NCI-H1694 (cell line): ENCODE data around the gene TCEA3.

ENCODE experiments used
- DNase-seq: peaks from one replicate; lab custom pipeline; 2025; lab: John Stamatoyannopoulos, UW

TCEA3 gene

DNA sequence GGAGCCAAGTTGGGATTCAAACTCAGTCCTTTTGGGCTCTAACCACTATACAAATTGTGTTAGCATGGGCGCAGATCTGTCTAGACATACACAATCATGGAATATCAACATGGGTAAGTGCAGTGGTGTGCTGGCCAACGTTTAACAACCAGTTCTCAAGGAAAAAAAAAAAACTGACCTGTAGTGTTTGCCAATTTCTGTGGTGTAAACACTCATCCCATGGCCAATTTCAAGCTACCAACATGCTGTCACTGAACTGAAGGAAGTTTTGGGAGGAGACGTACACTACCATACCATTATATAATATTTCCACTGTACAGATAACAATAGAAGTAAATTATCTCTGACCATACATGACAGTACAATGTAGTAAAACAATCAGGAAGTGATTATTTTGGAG lies 3.2 kb downstream of the TCEA3 start:
- DNase-seq, result no peak

DNA sequence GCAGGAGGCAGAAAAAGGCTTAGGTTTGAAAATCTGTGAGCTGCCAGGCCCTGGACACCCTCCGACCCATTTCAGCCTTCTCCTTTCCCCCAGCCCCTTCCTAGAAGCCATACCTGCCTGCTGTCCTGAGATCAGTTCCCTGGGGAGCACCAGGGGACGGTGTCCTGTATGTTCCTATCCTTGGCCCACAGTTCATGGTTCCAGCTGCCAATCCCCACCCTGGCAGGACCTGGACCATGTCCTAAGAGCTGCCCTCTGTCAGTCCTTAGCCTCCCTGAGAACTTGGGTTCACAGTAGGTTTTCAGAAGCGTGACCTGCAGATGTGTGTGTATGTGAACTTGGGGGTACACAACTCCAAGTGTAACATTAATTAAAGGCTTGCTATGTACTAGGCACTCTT lies 3.8 kb downstream of the TCEA3 start:
- DNase-seq, result no peak

DNA sequence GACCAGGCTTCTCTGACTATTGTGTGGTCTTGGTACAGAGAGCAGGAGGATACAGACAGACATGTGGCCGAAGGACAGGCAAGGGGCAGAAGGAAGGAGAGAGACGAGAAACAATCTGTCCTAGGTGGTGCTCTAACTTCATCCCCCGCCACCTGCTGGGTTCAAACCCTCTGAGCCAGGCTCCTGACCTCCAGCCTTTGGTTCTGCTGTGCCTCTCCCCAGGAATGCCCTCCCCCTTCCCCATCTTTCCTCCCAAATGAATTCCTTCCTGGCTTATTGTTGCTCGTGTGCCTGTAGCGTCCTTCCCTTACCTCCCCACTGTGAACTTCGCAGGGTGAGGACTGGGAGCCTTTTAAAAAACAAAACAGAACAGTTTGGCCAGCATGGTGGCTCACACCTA lies 5.4 kb downstream of the TCEA3 start:
- no peak for DNase-seq

DNA sequence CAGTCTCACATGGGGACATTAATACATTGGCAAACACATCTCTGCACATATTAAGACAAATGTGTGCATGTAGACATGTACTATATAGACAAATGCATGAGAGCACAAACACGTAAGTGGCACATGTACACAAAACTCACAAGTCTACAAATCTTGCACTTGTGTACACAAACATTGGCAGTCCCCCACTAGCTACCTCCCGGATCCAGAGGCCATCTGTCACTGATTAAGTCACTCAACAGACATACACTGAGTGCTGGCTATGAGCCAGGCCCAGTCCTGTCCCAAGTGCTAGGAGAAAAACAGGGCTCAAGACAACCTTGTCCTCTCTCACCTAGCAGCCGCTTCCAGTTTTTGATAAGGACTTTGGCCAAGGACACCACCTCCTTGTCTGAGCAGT lies 7.0 kb downstream of the TCEA3 start:
- DNase-seq, result peak; percentile 92

DNA sequence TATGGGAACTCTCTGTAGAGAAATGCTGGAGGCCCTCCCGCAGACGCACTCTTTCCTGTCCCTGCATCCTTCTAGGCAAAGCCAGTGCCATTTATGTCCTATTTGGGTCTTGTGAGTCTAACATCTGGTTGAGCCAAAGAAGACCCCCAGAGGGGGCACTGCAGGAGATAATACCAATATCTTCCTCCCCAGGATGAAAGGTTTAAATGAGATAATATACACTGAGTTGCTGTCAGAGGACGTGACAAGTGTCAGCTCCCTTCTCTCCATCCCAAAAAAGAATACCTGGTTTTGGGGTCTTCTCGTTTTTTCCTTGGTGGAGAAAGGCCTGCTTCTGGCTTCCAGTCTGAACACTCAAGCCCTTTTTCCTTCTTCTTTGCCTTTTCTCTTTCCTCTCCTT lies 7.6 kb downstream of the TCEA3 start:
- no peak for DNase-seq

DNA sequence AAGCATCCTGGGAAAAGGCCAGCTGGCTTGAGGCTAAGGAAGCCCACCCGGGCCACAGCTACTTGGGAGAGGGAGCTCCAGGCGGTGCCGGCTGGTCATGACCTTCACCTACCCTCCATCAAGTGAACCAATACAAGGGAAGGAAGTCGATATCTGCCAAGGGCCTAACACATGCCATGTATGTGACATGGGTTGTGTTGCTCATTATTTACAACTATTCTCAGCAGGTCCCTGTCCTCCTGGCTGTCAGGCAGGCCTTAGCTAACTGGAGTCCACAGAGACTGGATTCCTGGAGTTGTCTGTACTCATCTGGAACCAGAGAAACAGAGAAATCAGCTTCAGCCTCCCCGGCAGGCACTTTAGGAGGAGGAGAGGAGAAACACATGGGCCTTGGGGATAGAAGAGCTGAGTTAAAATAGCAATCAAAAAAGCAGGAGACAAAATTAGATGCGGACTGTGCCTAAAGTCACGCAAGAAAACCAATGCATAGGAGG lies 15.7 kb downstream of the TCEA3 start:
- no peak for DNase-seq

DNA sequence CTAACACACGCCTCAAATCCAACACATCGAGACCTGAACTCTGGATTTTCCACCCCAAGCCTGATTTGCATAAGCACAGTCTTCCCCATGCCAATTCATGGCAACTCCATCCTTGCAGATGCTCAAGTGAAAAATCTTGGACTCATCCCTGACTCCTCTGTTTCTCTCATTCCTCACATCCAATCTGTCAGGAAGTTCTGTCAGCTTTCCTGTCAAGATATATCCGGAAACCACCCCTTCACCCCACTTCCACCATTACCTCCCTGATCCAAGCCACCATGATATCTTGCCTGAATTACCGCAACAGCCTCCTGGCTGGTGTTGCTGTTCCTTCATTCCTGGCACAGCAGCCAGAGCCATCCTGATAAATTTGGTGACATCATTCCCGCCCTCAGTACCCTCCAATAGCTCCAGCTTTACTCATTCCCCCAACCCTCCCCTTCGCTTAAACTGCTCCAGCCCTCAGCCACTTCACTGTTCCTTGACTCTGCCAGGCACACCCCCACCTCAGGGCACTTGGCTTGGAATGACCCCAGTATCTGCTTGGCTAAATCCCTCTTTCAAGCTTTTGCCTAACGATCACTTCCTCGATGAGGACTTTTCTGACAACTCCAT lies 17.4 kb downstream of the TCEA3 start:
- no peak for DNase-seq

DNA sequence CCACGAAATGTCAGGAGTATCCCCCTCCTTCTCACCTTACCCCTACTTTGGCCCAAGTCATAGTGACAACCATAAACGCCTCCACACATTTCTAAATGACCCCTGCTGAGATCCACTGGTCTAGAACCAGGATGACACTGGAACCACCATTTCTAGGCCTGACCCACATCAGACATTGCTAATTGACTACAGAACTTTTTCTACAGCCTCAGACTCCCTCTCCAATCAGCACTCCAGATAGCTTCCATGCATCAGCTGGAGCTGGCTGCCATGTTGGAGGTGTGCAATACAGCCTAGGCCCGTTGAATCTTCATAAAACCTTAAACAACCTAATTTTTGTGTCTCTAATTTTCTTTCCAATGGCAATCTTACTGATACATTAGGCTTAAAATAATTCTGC lies 18.6 kb downstream of the TCEA3 start:
- no peak for DNase-seq

DNA sequence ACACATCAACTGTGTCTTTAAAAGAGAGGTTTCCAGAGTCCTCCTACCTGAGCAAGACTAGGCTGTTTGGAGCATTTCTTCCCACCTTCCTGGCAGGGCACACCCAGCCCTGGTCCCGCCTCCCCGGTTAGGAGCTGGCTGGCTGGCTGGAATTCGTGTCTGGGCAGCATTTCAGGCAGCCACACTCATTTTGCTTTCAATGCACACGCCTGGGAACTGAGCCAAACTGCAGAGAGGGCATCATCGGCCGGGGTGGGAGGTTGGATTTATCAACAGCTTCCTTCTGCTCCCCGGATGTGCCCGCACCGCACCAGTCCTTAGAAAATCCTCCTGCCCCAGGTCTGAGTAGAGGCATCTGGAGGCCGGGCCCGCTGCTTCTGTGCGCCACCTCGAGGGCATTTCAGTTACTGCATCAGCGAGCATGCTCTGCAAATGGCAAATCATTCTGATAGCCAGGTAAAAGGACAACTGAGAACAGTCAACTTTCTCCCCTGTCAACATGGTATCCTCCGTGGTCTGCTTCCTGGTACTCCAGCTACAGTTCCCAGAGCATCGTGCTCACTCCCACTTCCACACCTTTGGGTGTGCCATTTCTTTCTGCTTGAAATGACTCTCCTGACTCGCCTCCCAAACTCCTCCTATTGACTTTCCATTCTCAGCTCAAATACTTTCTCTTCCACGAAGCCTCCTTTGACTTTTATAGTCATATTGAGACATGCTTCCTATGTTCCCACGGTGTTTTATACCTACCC lies 20.6 kb downstream of the TCEA3 start:
- DNase-seq, result peak; percentile 94

DNA sequence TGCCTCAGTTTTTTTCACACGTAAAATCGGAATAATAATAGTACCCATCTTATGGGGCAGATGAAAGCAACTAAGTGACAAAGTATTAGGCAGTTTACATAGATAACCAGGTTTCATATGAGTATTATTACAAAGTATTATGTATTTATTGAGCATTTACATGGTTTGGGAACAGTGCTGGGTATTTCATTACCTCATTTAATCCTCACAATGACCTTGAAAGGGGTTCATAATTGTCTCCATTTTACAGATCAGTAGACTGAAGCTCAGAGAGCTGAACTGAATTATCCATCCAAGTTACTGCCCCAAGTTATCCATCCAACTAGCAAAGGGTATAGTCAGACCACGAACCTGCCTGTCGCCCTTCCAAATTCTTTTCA lies 21.2 kb downstream of the TCEA3 start:
- no peak for DNase-seq

DNA sequence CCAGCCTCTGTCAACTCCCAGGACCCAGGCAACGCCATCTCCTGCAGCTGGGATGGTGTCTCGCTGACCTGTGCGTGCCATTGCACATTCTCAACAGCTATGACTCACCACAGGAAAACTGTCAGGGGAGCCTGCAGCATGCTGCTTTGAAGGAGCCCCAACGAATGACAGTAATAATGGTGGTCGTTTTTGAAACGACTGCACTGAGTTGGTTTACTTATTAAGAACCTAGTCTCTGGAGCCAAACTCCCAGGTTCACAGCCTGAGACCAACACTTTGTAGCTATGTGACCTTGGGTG lies 21.6 kb downstream of the TCEA3 start:
- no peak for DNase-seq

DNA sequence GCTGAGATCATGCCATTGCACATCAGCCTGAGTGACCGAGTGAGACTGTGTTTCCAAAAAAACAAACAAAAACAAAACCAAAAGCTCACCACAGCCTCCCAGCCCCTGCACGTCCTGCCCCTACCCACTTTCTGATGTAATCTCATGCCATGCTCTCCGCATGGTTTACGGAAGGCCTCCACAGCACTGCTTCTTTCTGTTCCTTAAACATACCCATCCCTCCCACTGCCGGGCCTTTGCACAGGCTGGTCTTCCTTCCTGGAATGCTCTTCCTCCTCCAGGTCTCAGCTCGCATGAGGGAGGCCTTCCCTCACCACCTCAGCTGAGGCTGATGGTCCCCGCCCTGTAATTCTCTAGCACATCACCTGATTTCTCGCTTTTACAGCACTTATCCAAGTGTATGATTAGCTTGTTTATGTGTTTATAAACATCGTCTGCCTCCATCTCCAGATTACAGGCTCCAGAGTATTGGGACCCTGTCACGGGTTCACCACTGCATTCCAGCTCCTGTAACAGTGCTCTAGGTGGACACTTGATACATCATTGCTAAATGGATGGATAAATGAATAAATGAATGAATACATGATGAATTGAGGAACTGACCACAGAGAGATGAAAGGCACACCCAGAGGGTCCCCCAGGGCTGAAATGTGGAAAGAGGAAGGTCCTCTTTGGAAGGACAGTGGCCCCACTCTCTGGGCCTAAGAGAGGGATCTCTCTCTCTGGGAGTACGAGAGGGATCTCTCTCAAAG lies 22.1 kb downstream of the TCEA3 start:
- no peak for DNase-seq

DNA sequence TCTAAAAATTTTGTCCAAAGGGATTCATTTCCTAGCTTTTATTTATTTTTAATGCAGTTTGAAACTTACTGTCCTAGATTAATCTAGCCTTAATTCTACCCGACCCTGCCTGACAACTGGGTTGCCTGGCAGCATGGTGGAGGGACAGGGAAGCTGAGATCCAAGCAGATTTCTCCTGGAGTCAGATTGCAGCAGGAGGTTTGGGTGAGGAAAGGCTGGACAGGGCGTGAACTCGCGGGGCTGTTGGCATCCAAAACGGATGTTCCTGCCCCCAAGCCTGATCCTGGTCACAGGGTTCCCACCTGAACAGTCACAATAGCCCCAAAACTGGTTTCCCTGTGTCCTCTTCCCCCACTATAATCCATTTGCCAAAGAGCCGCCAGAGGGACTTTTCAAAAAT lies 23.2 kb downstream of the TCEA3 start:
- no peak for DNase-seq

DNA sequence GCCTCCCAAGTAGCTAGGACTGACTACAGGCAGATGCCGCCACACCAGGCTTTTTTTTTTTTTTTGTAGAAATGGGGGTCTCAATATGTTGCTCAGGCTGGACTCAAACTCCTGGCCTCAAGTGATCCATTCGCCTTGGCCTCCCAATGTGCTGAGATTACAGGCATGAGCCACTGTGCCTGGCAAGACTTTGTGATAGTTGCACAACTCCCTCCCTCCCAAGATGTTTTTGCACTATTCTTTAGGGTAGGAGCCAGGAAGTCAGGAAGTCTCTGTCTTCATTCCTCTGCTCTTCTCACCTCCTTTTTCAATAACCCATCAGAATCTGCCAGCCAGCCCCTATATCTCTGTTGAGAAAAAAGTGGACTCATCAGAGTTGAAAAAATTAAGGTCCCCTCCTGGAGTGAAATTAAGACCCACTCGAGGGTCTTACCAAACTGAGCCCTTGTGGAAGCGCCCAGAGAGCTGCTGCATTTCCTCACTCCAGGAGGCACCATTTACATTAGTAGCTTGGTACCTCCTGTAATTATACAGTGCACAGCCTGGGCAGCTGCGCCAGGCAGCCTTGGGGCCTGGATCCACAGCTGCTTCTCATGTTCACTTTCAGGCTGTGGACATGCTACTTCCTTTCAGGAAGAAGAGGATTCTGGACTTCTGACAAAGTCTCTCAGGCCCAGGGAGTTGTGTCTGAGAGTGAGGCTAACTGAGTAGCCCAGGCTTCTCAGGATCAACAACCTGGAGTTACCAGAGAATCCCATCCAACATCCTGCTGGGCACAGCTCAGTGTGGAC lies 24.0 kb downstream of the TCEA3 start:
- DNase-seq, result no peak

DNA sequence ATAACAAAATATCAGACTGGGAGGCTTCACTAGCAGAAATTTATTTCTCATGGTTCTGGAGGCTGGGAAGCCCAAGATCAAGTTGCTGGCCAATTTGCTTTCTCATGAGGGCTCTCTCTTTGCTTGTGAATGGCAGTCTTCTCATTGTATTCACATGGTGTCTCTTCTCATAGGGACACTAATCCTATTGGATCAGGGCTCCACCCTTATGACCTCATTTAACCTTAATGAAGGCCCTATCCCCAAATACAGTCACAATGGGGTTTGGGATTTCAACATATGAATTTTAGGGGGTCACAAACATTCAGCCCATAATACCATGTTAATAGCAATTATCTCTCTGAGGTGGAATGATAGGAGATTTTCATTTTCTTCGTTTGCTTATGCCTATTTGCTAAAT lies 25.3 kb downstream of the TCEA3 start:
- no peak for DNase-seq

DNA sequence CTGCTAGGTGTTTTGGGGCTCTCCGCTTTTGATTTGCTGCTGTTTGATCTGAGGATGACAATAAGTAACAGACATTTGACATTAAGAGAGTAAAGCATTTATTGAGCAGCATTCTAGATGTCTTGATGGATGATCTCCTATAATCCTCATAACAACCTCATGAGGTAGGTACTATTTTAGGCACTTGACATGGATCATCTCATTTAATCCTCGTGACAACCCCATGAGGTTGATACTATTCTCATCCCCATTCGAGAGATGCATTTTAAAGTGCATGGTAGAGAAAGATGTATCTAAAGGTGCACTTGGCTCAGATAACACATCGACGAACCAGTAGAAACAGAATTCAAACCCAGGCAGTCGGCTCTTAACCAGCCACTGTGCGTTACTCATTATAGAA lies 26.6 kb downstream of the TCEA3 start:
- DNase-seq, result no peak

DNA sequence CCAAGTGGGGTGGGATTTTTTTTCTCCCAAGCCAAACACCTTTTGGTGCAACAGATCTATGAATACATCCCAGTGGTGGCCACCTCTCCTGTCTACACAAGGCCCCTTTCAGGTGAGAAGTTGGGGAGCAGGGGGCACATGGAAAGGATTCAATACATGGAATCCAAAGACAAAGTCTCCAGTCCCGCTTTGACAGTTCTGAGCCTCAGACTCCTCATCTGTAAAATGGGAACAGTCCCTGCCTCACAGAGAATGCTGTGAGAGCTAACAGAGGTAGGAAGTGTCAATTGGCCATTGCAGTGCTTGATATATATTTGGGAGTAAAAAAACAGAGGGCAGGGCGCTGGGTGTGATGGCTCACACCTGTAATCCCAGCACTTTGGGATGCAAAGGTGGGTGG lies 28.2 kb downstream of the TCEA3 start:
- DNase-seq, result no peak

DNA sequence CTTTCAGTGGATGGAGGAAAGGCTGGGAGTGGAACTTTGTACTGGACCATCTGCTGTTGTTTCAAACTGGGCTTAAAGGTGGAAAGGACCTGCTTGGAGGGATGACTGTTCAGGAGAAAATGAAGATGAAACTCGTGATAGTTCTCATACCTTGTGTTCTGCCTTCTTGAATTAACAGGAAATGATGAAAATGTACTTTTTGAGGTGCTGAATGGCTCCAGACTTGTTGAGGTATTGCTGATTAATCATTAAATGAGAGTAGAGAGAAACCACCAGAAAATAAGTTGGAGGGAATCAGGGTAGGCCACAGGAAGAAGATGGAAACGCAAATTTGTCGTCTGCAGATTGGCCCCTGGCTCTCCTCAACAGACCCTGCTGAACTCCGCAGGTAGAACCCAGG lies 28.7 kb downstream of the TCEA3 start:
- DNase-seq, result no peak

DNA sequence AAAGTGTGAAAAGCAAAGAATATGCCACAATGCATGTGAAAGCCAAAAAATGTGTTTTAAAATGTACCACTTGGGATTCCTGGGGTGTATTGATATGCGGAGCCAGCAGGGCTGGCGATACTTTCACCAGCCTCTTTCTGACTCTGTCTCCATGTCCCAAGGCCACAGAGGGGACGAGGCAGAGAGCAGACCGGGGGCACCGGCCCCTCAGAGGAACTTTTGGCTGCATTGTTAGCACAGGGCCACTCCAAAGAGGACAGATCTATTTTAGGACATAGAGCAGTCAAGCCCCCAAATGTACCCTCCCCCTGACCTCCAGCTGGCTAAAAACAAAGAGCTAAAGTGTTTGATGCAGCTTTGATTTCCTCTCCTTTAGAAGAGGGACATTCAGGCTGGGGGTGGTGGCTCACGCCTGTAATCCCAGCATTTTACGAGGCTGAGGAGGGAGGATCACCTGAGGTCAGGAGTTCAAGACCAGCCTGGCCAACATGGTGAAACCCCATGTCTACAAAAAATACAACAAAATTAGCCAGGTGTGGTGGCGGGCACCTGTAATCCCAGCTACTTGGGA lies 29.3 kb downstream of the TCEA3 start:
- no peak for DNase-seq

DNA sequence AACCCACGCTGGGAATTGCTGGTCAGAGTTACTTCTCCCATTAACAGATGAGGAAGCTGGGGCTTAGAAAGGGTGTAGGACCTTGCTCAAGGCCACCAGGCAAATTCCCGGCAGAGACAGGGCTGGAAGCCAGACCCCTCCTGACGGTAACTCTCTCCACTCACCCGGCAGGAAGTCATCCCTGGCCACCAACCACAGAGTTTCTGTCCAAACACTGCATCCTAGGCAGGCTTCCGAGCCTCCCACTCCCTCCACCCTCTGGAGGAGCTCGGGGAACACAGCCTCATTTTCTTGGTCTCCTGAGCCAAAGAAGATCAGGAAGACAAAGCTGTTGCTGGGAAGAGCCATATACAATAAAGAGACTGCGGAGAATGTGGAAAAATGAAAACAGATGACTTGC lies 29.9 kb downstream of the TCEA3 start:
- no peak for DNase-seq

DNA sequence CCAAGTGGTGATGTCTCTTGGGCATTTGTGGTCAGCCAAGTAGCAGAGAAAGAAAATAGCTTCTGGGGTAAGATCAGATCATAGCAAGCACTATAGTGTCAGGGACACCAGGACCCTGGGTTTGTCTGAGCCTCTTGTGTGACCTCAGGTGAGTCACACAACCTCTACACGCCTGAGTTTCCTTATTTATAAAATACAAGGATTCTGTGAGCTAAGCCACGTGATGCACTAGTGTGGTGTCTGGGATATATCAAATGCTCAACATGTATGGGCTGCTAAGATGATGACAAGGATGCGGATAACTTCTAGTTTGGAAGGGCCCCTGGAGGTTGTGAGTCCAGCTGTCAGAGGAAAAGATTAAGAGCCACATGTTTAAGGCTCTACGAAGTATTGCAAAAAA lies 30.4 kb downstream of the TCEA3 start:
- no peak for DNase-seq

DNA sequence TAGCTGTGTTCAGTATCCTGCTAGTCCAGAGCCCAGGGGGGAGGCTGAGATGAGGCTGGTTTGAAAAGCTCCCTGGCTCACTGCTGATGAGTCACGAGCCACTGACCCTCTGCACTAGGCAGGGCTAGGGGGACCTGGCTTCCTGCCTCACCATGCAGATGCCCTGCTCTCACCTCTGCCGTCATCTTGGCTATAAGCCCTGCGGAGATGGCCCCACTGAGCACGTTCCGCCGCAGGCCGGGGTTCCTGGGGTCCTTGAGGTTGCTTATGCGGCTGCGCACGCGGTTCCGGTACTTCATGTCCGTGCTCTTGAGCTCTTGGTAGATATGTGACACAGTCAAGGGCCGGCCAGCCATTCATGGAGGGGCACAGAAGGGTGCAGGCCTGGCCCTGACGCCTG lies 30.8 kb downstream of the TCEA3 start:
- no peak for DNase-seq
